Liver (tissue), 3 donors: Measurements from ENCODE around the gene PAN3.

Experiments
- EGR1 ChIP-seq, 2 donors: IDR thresholded peaks; 2 replicates each; pipeline ENCODE4 v1.6.1; 2016 to 2018; ENCODE audit warnings: antibody characterized with exemption in 2 of 2, low read depth in 2 of 2
- GABPA ChIP-seq, 2 donors: IDR thresholded peaks in 1 of 2; conservative IDR thresholded peaks in 1 of 2; 2 replicates each; pipeline ENCODE4 v1.6.1; 2016; ENCODE audit warnings: antibody characterized with exemption in 2 of 2, mild to moderate bottlenecking in 1 of 2, moderate library complexity in 1 of 2
- HNF4A ChIP-seq, 2 donors: conservative IDR thresholded peaks; 2 replicates each; pipeline ENCODE4 v1.6.1; 2016; ENCODE audit warnings: antibody characterized with exemption in 2 of 2, mild to moderate bottlenecking in 2 of 2
- JUND ChIP-seq, 2 donors: IDR thresholded peaks; 2 replicates each; pipeline ENCODE4 v1.6.1; 2016; ENCODE audit warnings: antibody characterized with exemption in 2 of 2
- RAD21 ChIP-seq, 2 donors: IDR thresholded peaks; 2 replicates each; pipeline ENCODE4 v1.6.1; 2016; ENCODE audit warnings: antibody characterized with exemption in 2 of 2, mild to moderate bottlenecking in 2 of 2
- RXRA ChIP-seq, 2 donors: IDR thresholded peaks; 2 replicates each; pipeline ENCODE4 v1.6.1; 2017 to 2018; ENCODE audit warnings: antibody characterized with exemption in 2 of 2, mild to moderate bottlenecking in 1 of 2
- SP1 ChIP-seq: IDR thresholded peaks from 2 replicates; pipeline ENCODE4 v1.6.1; 2018; ENCODE audit warnings: antibody characterized with exemption, mild to moderate bottlenecking
- TAF1 ChIP-seq: conservative IDR thresholded peaks from 2 replicates; pipeline ENCODE4 v1.6.1; 2016; ENCODE audit warnings: antibody characterized with exemption, mild to moderate bottlenecking
- YY1 ChIP-seq: IDR thresholded peaks from 2 replicates; pipeline ENCODE4 v1.6.1; 2016; ENCODE audit warnings: antibody characterized with exemption, mild to moderate bottlenecking
- TF ChIP-seq, protein P1 (sequence below): IDR thresholded peaks from 2 replicates; pipeline ENCODE4 v1.6.1; 2016; ENCODE audit warnings: antibody characterized with exemption
- TF ChIP-seq, protein P2 (sequence below): fragments of 150-350 bp; IDR thresholded peaks from 2 replicates; pipeline ENCODE4 v1.5.1; 2017; ENCODE audit warnings: improper control_type of control experiment, low read depth, low read length; ENCODE audit not compliant: missing input control
- TF ChIP-seq, protein P3 (sequence below): IDR thresholded peaks from 2 replicates; pipeline ENCODE4 v1.6.1; 2016; ENCODE audit warnings: antibody characterized with exemption, mild to moderate bottlenecking
- TF ChIP-seq, protein P4 (sequence below): IDR thresholded peaks from 2 replicates; pipeline ENCODE4 v1.6.1; 2016; ENCODE audit warnings: antibody characterized with exemption
- TF ChIP-seq, protein P5 (sequence below): IDR thresholded peaks from 2 replicates; pipeline ENCODE4 v1.6.1; 2016; ENCODE audit warnings: antibody characterized with exemption
- donor health status: healthy.
- donor health status: healthy.

DNA sequence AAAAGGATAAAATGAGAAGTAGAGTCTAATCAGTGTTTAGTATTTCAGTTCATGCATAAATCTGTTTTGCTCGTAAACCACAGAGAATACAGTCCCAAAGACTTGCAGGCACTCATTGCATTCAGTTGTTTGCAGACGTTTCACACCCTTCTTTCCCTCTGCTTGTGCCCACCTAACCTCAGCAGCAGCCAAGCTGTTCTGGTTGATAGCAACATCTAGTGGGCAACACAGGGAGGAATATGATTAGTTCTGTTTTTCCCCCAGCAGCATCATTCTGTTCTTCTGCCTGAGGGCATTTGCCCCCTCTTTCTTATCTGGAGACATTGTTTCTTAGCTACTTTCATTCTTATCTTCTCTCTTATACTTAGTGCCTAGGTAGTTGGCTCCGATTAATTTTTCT, 135.6 kb downstream of the PAN3 start:
- TF ChIP-seq, protein P1, sequence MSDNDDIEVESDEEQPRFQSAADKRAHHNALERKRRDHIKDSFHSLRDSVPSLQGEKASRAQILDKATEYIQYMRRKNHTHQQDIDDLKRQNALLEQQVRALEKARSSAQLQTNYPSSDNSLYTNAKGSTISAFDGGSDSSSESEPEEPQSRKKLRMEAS, result no peak
- TF ChIP-seq, protein P2, sequence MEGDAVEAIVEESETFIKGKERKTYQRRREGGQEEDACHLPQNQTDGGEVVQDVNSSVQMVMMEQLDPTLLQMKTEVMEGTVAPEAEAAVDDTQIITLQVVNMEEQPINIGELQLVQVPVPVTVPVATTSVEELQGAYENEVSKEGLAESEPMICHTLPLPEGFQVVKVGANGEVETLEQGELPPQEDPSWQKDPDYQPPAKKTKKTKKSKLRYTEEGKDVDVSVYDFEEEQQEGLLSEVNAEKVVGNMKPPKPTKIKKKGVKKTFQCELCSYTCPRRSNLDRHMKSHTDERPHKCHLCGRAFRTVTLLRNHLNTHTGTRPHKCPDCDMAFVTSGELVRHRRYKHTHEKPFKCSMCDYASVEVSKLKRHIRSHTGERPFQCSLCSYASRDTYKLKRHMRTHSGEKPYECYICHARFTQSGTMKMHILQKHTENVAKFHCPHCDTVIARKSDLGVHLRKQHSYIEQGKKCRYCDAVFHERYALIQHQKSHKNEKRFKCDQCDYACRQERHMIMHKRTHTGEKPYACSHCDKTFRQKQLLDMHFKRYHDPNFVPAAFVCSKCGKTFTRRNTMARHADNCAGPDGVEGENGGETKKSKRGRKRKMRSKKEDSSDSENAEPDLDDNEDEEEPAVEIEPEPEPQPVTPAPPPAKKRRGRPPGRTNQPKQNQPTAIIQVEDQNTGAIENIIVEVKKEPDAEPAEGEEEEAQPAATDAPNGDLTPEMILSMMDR, result no peak
- TF ChIP-seq GABPA (IDR thresholded peaks at IDR 0.05 in 1 of 2, conservative IDR thresholded peaks at IDR 0.05 in 1 of 2) (no peak), EGR1 (IDR thresholded peaks at IDR 0.05; ENCODE audit: low read depth in 2 of 2) (no peak), TAF1 (no peak), RXRA (IDR thresholded peaks at IDR 0.05) (no peak), RAD21 (IDR thresholded peaks at IDR 0.05) (no peak), YY1 (no peak), JUND (IDR thresholded peaks at IDR 0.05) (no peak), HNF4A (conservative IDR thresholded peaks at IDR 0.05) (no peak), SP1 (no peak)
- TF ChIP-seq, protein P3, sequence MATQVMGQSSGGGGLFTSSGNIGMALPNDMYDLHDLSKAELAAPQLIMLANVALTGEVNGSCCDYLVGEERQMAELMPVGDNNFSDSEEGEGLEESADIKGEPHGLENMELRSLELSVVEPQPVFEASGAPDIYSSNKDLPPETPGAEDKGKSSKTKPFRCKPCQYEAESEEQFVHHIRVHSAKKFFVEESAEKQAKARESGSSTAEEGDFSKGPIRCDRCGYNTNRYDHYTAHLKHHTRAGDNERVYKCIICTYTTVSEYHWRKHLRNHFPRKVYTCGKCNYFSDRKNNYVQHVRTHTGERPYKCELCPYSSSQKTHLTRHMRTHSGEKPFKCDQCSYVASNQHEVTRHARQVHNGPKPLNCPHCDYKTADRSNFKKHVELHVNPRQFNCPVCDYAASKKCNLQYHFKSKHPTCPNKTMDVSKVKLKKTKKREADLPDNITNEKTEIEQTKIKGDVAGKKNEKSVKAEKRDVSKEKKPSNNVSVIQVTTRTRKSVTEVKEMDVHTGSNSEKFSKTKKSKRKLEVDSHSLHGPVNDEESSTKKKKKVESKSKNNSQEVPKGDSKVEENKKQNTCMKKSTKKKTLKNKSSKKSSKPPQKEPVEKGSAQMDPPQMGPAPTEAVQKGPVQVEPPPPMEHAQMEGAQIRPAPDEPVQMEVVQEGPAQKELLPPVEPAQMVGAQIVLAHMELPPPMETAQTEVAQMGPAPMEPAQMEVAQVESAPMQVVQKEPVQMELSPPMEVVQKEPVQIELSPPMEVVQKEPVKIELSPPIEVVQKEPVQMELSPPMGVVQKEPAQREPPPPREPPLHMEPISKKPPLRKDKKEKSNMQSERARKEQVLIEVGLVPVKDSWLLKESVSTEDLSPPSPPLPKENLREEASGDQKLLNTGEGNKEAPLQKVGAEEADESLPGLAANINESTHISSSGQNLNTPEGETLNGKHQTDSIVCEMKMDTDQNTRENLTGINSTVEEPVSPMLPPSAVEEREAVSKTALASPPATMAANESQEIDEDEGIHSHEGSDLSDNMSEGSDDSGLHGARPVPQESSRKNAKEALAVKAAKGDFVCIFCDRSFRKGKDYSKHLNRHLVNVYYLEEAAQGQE, result no peak
- TF ChIP-seq, protein P4, sequence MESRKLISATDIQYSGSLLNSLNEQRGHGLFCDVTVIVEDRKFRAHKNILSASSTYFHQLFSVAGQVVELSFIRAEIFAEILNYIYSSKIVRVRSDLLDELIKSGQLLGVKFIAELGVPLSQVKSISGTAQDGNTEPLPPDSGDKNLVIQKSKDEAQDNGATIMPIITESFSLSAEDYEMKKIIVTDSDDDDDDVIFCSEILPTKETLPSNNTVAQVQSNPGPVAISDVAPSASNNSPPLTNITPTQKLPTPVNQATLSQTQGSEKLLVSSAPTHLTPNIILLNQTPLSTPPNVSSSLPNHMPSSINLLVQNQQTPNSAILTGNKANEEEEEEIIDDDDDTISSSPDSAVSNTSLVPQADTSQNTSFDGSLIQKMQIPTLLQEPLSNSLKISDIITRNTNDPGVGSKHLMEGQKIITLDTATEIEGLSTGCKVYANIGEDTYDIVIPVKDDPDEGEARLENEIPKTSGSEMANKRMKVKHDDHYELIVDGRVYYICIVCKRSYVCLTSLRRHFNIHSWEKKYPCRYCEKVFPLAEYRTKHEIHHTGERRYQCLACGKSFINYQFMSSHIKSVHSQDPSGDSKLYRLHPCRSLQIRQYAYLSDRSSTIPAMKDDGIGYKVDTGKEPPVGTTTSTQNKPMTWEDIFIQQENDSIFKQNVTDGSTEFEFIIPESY, result no peak
- TF ChIP-seq, protein P5, sequence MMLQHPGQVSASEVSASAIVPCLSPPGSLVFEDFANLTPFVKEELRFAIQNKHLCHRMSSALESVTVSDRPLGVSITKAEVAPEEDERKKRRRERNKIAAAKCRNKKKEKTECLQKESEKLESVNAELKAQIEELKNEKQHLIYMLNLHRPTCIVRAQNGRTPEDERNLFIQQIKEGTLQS, result no peak
